OCI-LY1 (cell line): ENCODE data around the gene EPHA8.

Source experiments
- H2AFZ ChIP-seq: fragments of 200-600 bp; sonication (generic), shearing (Covaris generic); 2 replicates; pipeline ENCODE4 v1.6.0; 2014; ENCODE audit warnings: antibody characterized with exemption, mild to moderate bottlenecking, low read length
- H3F3A ChIP-seq: fragments of 200-600 bp; sonication (generic), shearing (Covaris generic); 2 replicates; pipeline ENCODE4 v1.6.0; 2014; ENCODE audit warnings: mild to moderate bottlenecking, antibody characterized with exemption, low read length, moderate library complexity; ENCODE audit not compliant: insufficient read depth
- H3K27ac ChIP-seq: fragments of 200-600 bp; sonication (generic); 2 replicates; pipeline ENCODE4 v1.5.1; 2014; ENCODE audit warnings: low read length, mixed run types, mild to moderate bottlenecking, low read depth; ENCODE audit not compliant: poor library complexity, severe bottlenecking
- H3K27me3 ChIP-seq: fragments of 200-600 bp; sonication (generic); 2 replicates; pipeline ENCODE4 v1.6.0; 2014; ENCODE audit warnings: antibody characterized with exemption, mild to moderate bottlenecking, low read length, moderate library complexity; ENCODE audit not compliant: insufficient read depth
- H3K36me3 ChIP-seq: fragments of 200-600 bp; sonication (generic); 2 replicates; pipeline ENCODE4 v1.6.1; 2014; ENCODE audit warnings: mild to moderate bottlenecking, antibody characterized with exemption, low read length, moderate library complexity, mixed read lengths; ENCODE audit not compliant: insufficient read depth
- H3K4me1 ChIP-seq: fragments of 200-600 bp; sonication (generic); 2 replicates; pipeline ENCODE4 v1.5.1; 2014; ENCODE audit warnings: mild to moderate bottlenecking, low read length, moderate library complexity; ENCODE audit not compliant: insufficient read depth, severe bottlenecking
- H3K4me2 ChIP-seq: fragments of 200-600 bp; sonication (generic), shearing (Covaris generic); 2 replicates; pipeline ENCODE4 v1.6.1; 2014; ENCODE audit warnings: low read length
- H3K4me3 ChIP-seq: fragments of 200-600 bp; sonication (generic); 2 replicates; pipeline ENCODE4 v1.5.1; 2014; ENCODE audit warnings: low read length, low read depth, mild to moderate bottlenecking, mixed read lengths; ENCODE audit not compliant: poor library complexity, severe bottlenecking
- H3K79me2 ChIP-seq: fragments of 200-600 bp; shearing (Covaris generic); 2 replicates; pipeline ENCODE4 v1.6.1; 2016; ENCODE audit warnings: mixed run types, low read length, mixed read lengths; ENCODE audit not compliant: insufficient read depth
- H3K9ac ChIP-seq: fragments of 200-600 bp; sonication (generic), shearing (Covaris generic); 2 replicates; pipeline ENCODE4 v1.6.1; 2014; ENCODE audit warnings: mild to moderate bottlenecking, low read length, mixed read lengths
- H3K9me2 ChIP-seq: fragments of 200-600 bp; sonication (generic), shearing (Covaris generic); 2 replicates; pipeline ENCODE4 v1.6.1; 2014; ENCODE audit warnings: low read depth, mild to moderate bottlenecking, low read length, mixed read lengths
- H3K9me3 ChIP-seq: fragments of 200-600 bp; shearing (Covaris generic); 2 replicates; pipeline ENCODE4 v1.6.1; 2014; ENCODE audit warnings: low read length, mixed read lengths
- H4K20me1 ChIP-seq: fragments of 200-600 bp; sonication (generic), shearing (Covaris generic); 2 replicates; pipeline ENCODE4 v1.6.0; 2016; ENCODE audit warnings: mild to moderate bottlenecking, low read length; ENCODE audit not compliant: insufficient read depth
- CTCF ChIP-seq: fragments of 200-600 bp; sonication (generic), shearing (Covaris generic); IDR thresholded peaks from 2 replicates; pipeline ENCODE4 v1.5.1; 2017; ENCODE audit warnings: mild to moderate bottlenecking, antibody characterized with exemption, low read length, moderate library complexity, mixed read lengths
- EZH2 ChIP-seq: fragments of 200-600 bp; sonication (generic), shearing (Covaris generic); IDR thresholded peaks from 2 replicates; pipeline ENCODE4 v1.8.0; 2017; ENCODE audit warnings: borderline replicate concordance, mixed run types, mild to moderate bottlenecking, antibody characterized with exemption, low read length, moderate library complexity, mixed read lengths

Gene EPHA8

GRCh38 chr1:22530715-22531114 is 32.6 kb upstream of the EPHA8 start:
- no peak for TF ChIP-seq CTCF
- no peak for TF ChIP-seq EZH2
- Histone ChIP-seq H3K4me3 (no peak overlapping the region), H3K9ac (no peak overlapping the region), H3F3A (no peaks in the 10 kb centered on the region), H3K27me3 (no peaks in the 10 kb centered on the region), H3K9me3 (no peaks in the 10 kb centered on the region), H3K27ac (no peak overlapping the region), H3K36me3 (0 out of 2 replicates have a peak, but pooled peaks cover 4% of the 10 kb centered on the region), H3K4me2 (no peak overlapping the region), H3K4me1 (no peaks in the 10 kb centered on the region), H3K79me2 (no peaks in the 10 kb centered on the region), H3K9me2 (no peaks in the 10 kb centered on the region), H4K20me1 (no peaks in the 10 kb centered on the region), H2AFZ (no peak overlapping the region)

GRCh38 chr1:22531251-22531650 is 32.0 kb upstream of the EPHA8 start:
- Histone ChIP-seq H3K27ac (no peak overlapping the region), H3K4me1 (no peaks in the 10 kb centered on the region), H3K4me3 (no peak overlapping the region), H3K9me2 (no peaks in the 10 kb centered on the region), H3K36me3 (no peaks in the 10 kb centered on the region), H4K20me1 (no peaks in the 10 kb centered on the region), H3F3A (no peaks in the 10 kb centered on the region), H2AFZ (no peak overlapping the region), H3K9me3 (no peaks in the 10 kb centered on the region), H3K9ac (no peak overlapping the region), H3K27me3 (no peaks in the 10 kb centered on the region), H3K4me2 (no peak overlapping the region), H3K79me2 (no peaks in the 10 kb centered on the region)
- TF ChIP-seq CTCF (no peak), EZH2 (no peak)

GRCh38 chr1:22533244-22533895 is 29.9 kb upstream of the EPHA8 start:
- H3K27me3 ChIP-seq, result no peaks in the 10 kb centered on the region
- no peaks in the 10 kb centered on the region for H3K36me3 ChIP-seq
- no peak overlapping the region for H3K9ac ChIP-seq
- no peaks in the 10 kb centered on the region for H3K9me3 ChIP-seq
- H3F3A ChIP-seq, result no peaks in the 10 kb centered on the region
- no peaks in the 10 kb centered on the region for H3K9me2 ChIP-seq
- H4K20me1 ChIP-seq, result no peaks in the 10 kb centered on the region
- TF ChIP-seq CTCF (no peak), EZH2 (no peak)
- no peak overlapping the region for H3K27ac ChIP-seq
- H3K79me2 ChIP-seq, result no peaks in the 10 kb centered on the region
- no peak overlapping the region for H2AFZ ChIP-seq
- no peaks in the 10 kb centered on the region for H3K4me1 ChIP-seq
- no peak overlapping the region for H3K4me3 ChIP-seq
- no peak overlapping the region for H3K4me2 ChIP-seq
